Smooth muscle cell (in vitro differentiated cells): ENCODE data around the gene IFT25. TPM values are rescaled to one million over a fixed set of nuclear protein-coding genes. Genes with fewer than 3 reads are reported as not detected.
"Not testable (repeated sequence)": the region's sequence is repeated elsewhere in the genome, so short reads cannot be mapped to it uniquely, and the experiment has no call there.

Source experiments
- DNase-seq: peaks from one replicate; lab custom pipeline; 2025; ENCODE audit not compliant: unreplicated experiment; lab: John Stamatoyannopoulos, UW
- H2AFZ ChIP-seq: fragments of 200-600 bp; sonication (generic); 2 replicates; pipeline ENCODE4 v1.6.0; 2016; ENCODE audit warnings: antibody characterized with exemption, low read depth, mild to moderate bottlenecking
- H3F3A ChIP-seq: fragments of 200-600 bp; sonication (generic); 2 replicates; pipeline ENCODE4 v1.6.0; 2017; ENCODE audit warnings: antibody characterized with exemption, low read depth
- H3K27ac ChIP-seq: fragments of 200-600 bp; sonication (generic); 2 replicates; pipeline ENCODE4 v1.5.1; 2016; ENCODE audit warnings: low read depth, mild to moderate bottlenecking
- H3K27me3 ChIP-seq: fragments of 200-600 bp; sonication (generic); 2 replicates; pipeline ENCODE4 v1.6.1; 2016; ENCODE audit warnings: low read depth, mild to moderate bottlenecking
- H3K36me3 ChIP-seq: fragments of 200-600 bp; sonication (generic); 2 replicates; pipeline ENCODE4 v1.5.1; 2016; ENCODE audit warnings: low read depth
- H3K4me1 ChIP-seq: fragments of 200-600 bp; sonication (generic); 2 replicates; pipeline ENCODE4 v1.5.1; 2016; ENCODE audit warnings: low read depth
- H3K4me2 ChIP-seq: fragments of 200-600 bp; sonication (generic); 2 replicates; pipeline ENCODE4 v1.6.0; 2016; ENCODE audit warnings: mild to moderate bottlenecking
- H3K4me3 ChIP-seq: fragments of 200-600 bp; sonication (generic); 2 replicates; pipeline ENCODE4 v1.5.1; 2016; ENCODE audit warnings: mild to moderate bottlenecking
- H3K79me2 ChIP-seq: fragments of 200-600 bp; sonication (generic); 2 replicates; pipeline ENCODE4 v1.6.0; 2016; ENCODE audit warnings: low read depth, mild to moderate bottlenecking
- H3K9ac ChIP-seq: fragments of 200-600 bp; sonication (generic); 2 replicates; pipeline ENCODE4 v1.6.0; 2016; ENCODE audit warnings: low read depth
- H3K9me3 ChIP-seq: fragments of 200-600 bp; sonication (generic); replicated peaks from 2 replicates; pipeline ENCODE4 v1.5.1; 2016; ENCODE audit warnings: low read depth
- H4K20me1 ChIP-seq: fragments of 200-600 bp; sonication (generic); 2 replicates; pipeline ENCODE4 v1.6.0; 2016; ENCODE audit warnings: low read depth
- WGBS: methylation state at CpG from one replicate; pipeline ENCODE4 v1.1.7; 2016; ENCODE audit warnings: low lambda C conversion rate; 5-methylcytosine and 5-hydroxymethylcytosine counted together
- polyA plus RNA-seq: library from polyadenylated mRNA; unstranded; fragments of >200 nt; fragmentation: Nextera tagmentation; extraction: Ambion mirVana; gene quantifications from 2 replicates; pipeline ENCODE4 v1.2.1, GENCODE V29; 2016
- total RNA-seq: library from RNA; depleted of rRNA; stranded (reverse); fragments of >200 nt; gene quantifications from 2 replicates; pipeline ENCODE4 v1.2.3, GENCODE V29; 2014
- TF ChIP-seq, protein P1 (sequence below): fragments of 200-600 bp; sonication (generic); IDR thresholded peaks from 2 replicates; pipeline ENCODE4 v1.5.1; 2017; ENCODE audit warnings: borderline replicate concordance, mild to moderate bottlenecking, antibody characterized with exemption; ENCODE audit not compliant: insufficient read depth, poor library complexity, severe bottlenecking

The IFT25 gene
- total and polyA plus RNA-seq, 2 experiments from 2014 or later: 27.4 to 46.3 TPM

DNA sequence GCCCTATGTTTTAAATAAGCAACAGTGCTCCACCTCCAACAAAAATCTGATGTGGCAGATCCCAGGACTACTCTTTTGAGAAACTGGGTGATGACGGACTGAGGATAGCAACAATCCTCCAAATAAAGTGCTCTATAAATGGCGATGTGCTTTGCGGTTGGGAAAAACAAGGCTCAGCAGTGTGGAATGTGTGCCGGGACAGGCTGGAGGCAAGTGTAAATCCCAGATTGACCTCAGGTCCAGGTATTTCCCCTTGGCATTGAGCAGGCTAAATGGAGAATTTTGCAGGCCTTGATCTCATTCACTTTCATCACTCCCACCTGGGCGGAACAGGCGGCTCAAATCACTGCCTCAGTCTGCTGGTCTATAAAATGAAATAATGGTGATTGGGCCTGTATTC is 35.7 kb upstream of the IFT25 start:
- 65% methylated on average over 6 of the region's 6 CpGs for WGBS
- H3K79me2 ChIP-seq: no peaks in the 10 kb centered on the region
- no peaks in the 10 kb centered on the region for H3F3A ChIP-seq
- DNase-seq: no peak
- H3K4me2 ChIP-seq: no peak overlapping the region
- no peak overlapping the region for H3K9ac ChIP-seq
- H3K9me3 ChIP-seq: no peaks in the 10 kb centered on the region
- no peak overlapping the region for H2AFZ ChIP-seq
- peaks cover 14% of the 10 kb centered on the region for H3K4me1 ChIP-seq
- H3K27ac ChIP-seq: no peak overlapping the region
- no peaks in the 10 kb centered on the region for H4K20me1 ChIP-seq
- no peaks in the 10 kb centered on the region for H3K27me3 ChIP-seq
- no peaks in the 10 kb centered on the region for H3K36me3 ChIP-seq
- TF ChIP-seq, protein P1, sequence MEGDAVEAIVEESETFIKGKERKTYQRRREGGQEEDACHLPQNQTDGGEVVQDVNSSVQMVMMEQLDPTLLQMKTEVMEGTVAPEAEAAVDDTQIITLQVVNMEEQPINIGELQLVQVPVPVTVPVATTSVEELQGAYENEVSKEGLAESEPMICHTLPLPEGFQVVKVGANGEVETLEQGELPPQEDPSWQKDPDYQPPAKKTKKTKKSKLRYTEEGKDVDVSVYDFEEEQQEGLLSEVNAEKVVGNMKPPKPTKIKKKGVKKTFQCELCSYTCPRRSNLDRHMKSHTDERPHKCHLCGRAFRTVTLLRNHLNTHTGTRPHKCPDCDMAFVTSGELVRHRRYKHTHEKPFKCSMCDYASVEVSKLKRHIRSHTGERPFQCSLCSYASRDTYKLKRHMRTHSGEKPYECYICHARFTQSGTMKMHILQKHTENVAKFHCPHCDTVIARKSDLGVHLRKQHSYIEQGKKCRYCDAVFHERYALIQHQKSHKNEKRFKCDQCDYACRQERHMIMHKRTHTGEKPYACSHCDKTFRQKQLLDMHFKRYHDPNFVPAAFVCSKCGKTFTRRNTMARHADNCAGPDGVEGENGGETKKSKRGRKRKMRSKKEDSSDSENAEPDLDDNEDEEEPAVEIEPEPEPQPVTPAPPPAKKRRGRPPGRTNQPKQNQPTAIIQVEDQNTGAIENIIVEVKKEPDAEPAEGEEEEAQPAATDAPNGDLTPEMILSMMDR: no peak
- no peak overlapping the region for H3K4me3 ChIP-seq

DNA sequence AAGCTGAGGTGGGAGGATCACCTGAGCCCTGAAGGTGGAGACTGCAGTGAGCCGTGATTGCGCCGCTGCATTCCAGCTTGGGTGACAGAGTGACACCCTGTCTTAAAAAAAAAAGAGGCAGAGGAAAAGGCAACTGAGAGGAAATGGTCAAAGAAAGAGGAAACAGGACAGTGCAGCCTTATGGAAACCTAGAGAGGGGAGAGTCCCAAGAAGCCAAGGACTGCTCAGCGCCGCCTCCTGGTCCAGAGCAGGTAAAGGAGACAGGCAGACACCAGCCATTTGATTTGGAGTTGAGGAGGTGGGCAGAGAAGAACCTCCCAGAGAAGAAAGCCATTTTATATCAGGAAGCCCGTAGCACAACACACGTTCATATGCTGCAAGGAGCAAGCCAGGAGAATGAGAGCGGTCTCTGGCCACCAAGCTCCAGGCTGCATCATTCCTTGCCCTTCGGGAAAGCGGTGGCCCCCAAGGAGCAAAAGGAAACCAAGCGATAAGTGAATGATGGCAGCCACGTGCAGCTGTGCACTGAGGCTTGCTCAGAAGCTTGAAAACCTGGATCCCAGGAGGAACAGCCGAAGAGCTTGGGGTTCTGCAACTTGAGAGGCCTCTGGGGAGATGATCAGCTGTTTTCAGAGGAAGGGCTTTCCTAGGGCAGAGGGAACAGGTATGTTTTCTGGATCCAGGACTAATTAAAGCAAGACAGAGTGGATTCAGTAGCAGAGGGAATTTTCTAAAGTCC is 34.4 kb upstream of the IFT25 start:
- no peaks in the 10 kb centered on the region for H3K9me3 ChIP-seq

DNA sequence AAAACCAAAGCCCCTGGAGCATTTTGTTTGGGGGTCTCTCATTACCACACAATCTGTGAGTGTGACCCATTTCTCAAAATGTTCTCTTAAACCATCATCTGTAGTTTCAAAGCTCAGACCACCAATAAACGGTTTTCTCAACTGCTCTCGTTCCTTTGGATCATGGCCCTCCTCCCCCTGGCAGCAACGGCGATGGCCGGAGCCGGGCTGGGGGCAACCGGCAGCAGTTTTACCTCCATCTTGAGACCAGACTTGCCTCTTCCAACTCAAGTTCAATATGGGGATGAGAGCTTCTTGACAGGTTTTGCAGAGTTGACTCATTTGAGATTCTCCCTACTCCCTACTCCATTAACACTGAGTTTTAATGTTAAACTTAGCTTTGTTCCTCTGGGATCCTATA is 30.4 kb upstream of the IFT25 start:
- Histone ChIP-seq H3K9ac (no peak overlapping the region), H4K20me1 (no peaks in the 10 kb centered on the region), H3K4me2 (no peak overlapping the region), H3K27ac (no peak overlapping the region), H2AFZ (no peak overlapping the region), H3K4me3 (no peak overlapping the region), H3K9me3 (no peaks in the 10 kb centered on the region), H3K27me3 (no peaks in the 10 kb centered on the region), H3K4me1 (no peaks in the 10 kb centered on the region), H3K79me2 (no peaks in the 10 kb centered on the region), H3K36me3 (peaks cover 5% of the 10 kb centered on the region), H3F3A (no peaks in the 10 kb centered on the region)
- no peak for DNase-seq
- TF ChIP-seq, protein P1: no peak
- WGBS: 99% methylated on average over 7 of the region's 7 CpGs

More for the DNA sequence above, 34.4 kb upstream of the IFT25 start:
- Histone ChIP-seq H3K36me3 (no peaks in the 10 kb centered on the region), H4K20me1 (no peaks in the 10 kb centered on the region), H3K4me1 (peaks cover 14% of the 10 kb centered on the region), H2AFZ (no peak overlapping the region), H3K4me2 (no peak overlapping the region), H3K27ac (no peak overlapping the region), H3K9ac (no peak overlapping the region), H3K27me3 (no peaks in the 10 kb centered on the region), H3K4me3 (no peak overlapping the region), H3F3A (no peaks in the 10 kb centered on the region), H3K79me2 (no peaks in the 10 kb centered on the region)
- 88% methylated on average over 13 of the region's 13 CpGs for WGBS
- no peak for DNase-seq
- TF ChIP-seq, protein P1: no peak

DNA sequence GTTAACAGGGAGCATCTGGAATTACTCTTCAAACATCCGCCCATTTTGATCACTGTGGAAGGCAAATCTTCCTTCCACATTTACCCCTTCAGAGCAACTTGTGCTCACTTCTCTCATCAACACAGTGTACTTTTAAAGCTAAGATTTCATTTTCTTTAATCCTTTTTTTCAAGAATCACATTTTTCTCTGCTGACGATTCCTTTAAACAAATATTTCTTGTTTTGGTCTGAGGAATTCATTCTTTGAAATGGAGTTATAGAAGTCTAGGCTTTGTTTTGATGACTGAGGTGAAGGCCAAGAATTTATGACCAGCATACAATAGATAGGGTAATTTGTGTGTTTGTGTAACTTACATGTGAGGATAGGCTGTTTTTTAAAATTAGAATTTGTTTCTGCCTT is 26.2 kb upstream of the IFT25 start:
- 92% methylated on average over 2 of the region's 2 CpGs for WGBS
- no peak overlapping the region for H3K27ac ChIP-seq

DNA sequence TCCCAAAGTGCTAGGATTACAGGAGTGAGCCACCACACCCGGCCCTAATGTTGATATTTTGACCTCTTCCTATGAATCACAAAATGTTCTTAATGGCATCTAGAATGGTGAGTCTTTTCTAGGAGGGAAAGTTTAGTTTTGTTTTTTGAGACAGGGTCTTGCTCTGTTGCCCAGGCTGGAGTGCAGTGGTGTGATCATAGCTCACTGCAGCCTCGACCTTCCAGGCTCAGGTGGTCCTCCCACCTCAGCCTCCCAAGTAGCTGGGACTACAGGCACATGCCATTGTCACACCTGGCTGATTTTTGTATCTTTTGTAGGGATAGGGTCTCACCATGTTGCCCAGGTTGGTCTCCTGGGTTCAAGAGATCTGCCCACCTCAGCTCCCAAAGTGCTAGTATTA is 23.8 kb upstream of the IFT25 start:
- not testable (repeated sequence) for H3K4me2 ChIP-seq, H4K20me1 ChIP-seq, H3K79me2 ChIP-seq, H3K9me3 ChIP-seq, H3F3A ChIP-seq, H3K4me1 ChIP-seq, H3K4me3 ChIP-seq, H3K27me3 ChIP-seq, H3K27ac ChIP-seq, DNase-seq, H2AFZ ChIP-seq, H3K9ac ChIP-seq
- H3K36me3 ChIP-seq: peaks cover 29% of the 10 kb centered on the region
- WGBS: 97% methylated on average over 2 of the region's 2 CpGs

More for the DNA sequence above, 26.2 kb upstream of the IFT25 start:
- no peak for DNase-seq
- Histone ChIP-seq H3K27me3 (no peaks in the 10 kb centered on the region), H3K36me3 (peaks cover 19% of the 10 kb centered on the region), H3K4me2 (no peak overlapping the region), H4K20me1 (peaks cover 6% of the 10 kb centered on the region), H3K9me3 (no peaks in the 10 kb centered on the region), H3K4me3 (no peak overlapping the region), H3K79me2 (no peaks in the 10 kb centered on the region), H2AFZ (no peak overlapping the region), H3K9ac (no peak overlapping the region), H3K4me1 (no peaks in the 10 kb centered on the region), H3F3A (no peaks in the 10 kb centered on the region)
- TF ChIP-seq, protein P1: no peak
